GM19043 (cell line): Measurements from ENCODE around the gene FAM227B.
"Not testable (repeated sequence)": the region's sequence is repeated elsewhere in the genome, so short reads cannot be mapped to it uniquely, and the experiment has no call there.

ENCODE experiments used
- ATAC-seq: cut with Tn5 transposase; IDR thresholded peaks from one replicate; pipeline ENCODE4 v1.9.1; 2021; ENCODE audit warnings: low read depth; ENCODE audit not compliant: unreplicated experiment

The FAM227B gene

DNA sequence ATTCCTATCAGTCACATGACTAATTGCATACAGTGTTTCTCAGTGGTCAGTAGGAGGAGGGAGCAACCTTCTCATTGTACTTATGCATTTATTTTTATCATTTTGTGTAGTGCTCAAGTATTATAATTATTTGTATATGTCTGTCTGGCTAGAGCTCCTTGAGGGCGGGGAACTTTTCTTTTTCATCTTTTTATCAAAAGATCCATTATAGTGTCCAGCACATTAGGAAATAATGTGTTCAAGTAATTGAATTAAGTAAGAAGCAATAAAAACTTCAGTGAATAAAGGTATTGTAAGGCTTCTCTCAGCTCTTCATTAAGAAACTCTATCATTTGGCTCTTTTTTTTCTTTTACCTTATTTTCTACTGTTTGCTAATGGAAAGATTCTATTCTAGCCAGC is 178.8 kb downstream of the FAM227B start:
- ATAC-seq, result no peak

DNA sequence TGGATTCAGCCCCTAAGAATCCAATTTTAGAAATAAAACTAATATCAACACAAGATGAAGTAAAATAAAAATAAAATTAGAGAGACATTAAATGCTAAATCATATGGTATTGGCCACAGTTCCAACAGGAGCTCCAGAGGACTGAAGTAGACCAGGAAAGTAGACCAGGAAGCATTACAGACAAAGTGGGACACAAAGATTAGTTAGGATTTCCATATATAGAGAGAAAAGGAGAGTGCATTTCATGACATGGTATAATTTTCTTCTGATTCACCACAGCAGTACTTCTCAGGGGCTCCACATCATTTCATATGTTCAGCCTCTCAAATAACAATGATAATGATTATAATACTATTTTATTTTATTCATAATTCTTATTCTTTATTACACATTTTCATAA is 179.3 kb downstream of the FAM227B start:
- ATAC-seq, result no peak

DNA sequence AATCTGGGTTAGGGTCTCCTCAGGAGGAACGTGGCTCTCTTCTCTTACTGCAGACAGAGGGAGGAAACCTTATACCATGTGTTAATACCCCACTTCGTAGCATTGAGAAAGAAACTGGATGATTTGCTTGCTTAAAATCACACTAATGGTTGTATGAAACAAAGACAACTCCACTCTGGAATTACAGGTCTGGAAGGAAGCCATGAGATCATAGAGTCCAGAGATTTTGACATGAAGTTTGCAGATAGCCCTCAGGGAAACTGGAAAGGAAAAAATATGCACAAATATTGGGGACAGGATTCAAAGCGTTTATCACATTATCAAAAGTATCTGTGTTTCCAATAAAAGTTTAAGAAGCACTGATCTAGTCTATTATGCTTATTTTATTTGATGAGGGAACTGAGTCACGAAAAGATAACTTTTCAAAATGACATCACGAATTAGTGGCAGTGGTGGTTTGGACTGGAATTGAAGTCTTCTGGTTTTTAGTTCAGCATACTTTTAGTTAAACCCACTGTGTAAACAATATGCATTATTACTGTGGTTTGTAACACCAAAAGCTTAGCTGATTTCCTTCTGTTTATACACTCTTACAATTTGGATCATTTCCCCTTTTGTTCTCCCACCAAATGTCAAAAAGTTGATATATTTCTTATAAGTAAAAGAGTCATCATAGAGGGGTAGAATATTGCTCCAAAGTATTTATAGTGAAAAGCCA is 180.8 kb downstream of the FAM227B start:
- ATAC-seq, result no peak

DNA sequence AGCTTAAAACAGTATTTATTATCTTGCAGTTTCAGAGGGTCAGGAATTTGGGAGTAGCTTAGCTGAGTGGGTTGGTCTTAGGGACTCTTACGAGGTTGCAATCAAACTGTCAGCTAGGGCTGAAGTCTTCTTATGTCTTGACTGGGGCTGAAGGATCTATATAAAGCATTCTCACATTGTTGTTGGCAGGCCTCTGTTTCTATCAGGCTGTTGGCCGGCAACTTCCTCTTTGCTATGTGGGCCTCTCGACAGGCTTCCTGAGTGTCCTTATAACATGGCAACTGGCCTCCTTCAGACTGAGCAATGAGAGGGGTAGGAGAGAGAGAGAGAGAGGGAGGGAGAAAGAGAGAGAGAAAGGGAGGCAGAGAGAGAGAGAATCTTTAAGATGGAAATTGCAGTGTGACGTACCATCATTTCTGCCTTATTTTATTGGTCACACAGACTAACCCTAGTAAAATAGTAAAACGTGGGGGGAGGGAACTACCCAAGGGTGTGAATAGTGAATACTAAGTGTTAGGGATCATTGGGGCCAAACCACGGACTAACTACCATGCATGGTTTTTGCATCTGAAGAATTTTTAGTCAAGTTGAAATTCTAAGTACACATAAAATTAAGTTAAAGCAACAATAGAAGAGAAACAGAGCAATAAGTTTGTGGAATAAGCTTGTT is 181.5 kb downstream of the FAM227B start:
- ATAC-seq, result peak; percentile 77

DNA sequence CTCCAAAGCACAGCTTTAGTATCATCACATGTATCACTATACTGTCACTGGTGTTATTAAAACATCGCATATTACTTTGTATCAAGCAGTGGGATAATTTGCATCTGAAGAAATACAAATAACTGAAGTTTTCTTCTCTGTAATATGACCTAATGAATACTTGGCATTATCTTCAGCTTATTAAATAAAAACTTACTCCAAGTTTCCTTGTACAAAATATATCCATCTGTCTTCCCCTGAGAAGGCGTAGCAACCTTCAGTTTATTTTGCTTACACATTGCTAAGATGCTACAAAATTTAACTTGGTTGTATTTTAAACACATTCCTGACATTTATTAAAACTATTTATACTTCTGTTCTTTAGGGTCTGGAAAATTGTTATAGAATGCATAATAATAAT is 183.9 kb downstream of the FAM227B start:
- no peak for ATAC-seq

DNA sequence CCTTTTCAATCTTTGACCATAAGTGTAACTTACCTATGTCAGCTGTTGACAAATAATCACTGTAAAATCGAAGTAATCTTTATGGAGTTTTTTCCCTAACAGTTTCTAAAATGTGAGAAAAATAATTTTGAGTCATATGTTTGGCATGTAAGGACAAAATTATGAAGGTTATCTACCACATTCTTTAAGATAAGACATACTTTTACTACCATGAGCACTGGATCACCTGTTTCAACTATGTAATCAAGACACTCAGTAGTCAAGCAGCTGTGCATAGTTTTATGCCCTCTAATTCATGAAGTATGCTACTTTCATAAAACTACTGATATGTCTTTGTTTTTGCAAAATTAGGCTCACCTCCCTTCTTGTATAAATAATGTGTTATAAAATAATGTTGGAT is 185.4 kb downstream of the FAM227B start:
- no peak for ATAC-seq

DNA sequence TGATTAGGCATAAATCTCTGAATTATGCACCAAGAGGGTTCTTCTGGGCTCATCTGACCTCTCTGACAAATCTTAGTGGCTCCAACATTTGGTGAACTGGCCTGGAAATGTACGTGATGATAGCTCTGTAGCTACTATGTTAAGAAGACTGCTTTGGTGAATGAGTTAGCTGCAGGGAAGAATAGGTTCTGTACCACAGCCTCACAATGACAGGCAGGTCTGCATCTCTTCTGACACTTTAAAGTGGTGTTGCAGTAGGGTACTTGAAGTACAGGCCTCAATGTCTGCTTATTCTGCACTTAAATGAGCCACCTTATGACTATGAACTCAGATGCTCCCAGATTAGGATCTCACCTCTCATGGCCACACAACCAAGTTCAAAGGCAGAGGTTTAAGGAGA is 190.6 kb downstream of the FAM227B start:
- no peak for ATAC-seq

DNA sequence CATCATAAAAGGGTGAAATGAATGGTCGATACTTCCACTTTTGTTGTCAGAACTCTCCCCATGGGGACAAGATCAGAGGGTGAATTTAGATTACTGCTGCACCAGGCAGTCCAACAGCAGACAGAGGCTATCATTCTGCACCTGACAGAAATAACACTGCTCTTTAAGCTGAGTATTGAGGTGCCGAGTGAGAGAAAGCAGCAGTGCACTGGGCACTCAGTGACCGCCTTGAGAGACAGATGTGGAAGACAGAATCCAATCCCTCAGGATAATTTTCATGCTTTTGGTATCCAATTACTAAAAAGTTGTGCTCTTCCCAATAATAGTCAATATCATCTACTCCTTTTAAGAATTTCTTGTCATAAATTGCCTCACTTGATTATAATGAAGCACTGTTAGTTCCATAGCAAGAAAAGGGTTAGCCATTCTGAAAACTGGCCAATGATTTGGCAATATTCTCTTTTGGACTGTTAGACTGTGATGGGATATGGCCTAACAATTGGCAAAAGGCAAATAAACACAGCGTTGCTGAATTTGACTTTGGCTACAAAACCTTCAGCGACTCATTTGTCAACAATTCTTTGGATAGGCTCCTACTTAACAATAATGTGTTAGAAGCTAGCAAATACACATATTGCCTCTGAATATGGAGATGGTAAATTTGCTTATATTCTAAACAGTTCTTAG is 192.1 kb downstream of the FAM227B start:
- ATAC-seq, result no peak

DNA sequence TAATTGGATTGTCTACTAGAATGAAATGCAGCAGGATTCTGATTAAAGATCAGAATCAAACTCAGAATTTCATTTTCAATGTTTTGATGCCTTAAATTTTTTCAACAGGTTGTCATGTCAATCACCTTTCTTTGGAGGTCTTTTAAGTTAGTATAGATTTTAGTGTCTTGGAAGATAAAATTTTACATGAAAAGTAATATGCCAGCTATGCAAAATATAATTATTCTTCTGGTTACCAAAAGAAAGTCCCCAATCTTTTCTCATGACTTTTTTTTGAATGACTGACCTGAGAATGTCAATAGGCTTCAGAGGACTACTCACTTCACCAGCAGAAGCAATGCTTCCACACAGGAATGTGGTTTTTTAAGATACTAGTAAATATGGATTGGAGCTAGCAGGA is 193.2 kb downstream of the FAM227B start:
- ATAC-seq, result no peak

DNA sequence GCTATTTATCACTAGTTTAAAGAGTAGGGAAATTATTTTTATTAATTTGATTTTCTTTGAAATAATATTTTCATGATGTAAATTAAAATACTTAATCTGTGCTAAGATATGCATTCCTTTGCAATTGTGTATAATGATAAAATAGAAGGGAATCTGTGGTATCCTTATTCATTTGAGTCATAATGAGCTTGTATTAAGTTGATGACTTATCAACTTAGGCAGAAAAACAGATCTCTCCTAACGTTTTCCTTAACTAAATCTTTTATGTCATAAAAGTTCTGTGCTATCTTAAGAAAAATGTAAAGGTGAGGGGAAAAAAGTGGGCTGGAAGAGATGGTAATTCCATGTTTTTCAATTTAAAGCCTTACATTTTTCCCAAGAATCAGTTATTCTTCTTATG is 195.7 kb downstream of the FAM227B start:
- ATAC-seq, result no peak

DNA sequence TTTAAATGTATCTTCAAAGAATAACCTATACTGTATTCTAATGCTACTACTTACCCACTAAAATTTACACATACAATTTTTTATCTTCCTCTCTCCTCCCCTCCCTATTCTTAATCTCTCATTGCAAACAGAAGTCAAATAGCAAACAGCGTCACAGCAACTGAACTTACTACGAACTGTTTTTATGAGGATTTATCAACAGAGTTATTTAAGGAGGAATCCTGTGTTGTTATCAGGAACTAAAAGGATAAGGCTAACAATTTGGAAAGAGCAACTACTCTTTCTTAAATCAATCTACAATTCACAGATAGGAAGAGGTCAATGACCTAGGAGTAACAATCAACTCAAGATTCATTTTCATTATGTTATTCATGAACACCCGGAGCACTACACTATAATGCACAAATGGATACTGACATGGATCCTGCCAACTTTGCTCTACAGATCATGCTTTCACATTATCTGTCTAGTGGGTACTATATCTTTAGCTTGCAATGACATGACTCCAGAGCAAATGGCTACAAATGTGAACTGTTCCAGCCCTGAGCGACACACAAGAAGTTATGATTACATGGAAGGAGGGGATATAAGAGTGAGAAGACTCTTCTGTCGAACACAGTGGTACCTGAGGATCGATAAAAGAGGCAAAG is 196.6 kb downstream of the FAM227B start:
- no peak for ATAC-seq

DNA sequence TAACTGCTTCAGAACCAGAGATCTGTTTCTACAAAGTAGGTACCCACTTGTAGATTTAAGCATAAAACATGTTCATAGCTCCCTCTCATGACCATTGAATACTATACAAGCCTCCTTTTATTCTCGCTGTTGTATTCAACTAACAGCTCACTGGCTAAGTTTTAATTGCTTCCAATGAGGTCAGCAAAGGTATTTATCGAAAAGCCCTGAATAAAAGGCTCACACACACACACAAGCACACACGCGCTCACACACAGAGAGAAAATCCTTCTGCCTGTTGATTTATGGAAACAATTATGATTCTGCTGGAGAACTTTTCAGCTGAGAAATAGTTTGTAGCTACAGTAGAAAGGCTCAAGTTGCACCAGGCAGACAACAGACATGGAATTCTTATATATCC is 197.6 kb downstream of the FAM227B start, which contains the start of gene FGF7:
Gene FGF7, plus strand, starts transcription at position 222 of the 400 bp plus-strand sequence. CDS start 1,056 bp downstream, outside the sequence.
- no peak for ATAC-seq

DNA sequence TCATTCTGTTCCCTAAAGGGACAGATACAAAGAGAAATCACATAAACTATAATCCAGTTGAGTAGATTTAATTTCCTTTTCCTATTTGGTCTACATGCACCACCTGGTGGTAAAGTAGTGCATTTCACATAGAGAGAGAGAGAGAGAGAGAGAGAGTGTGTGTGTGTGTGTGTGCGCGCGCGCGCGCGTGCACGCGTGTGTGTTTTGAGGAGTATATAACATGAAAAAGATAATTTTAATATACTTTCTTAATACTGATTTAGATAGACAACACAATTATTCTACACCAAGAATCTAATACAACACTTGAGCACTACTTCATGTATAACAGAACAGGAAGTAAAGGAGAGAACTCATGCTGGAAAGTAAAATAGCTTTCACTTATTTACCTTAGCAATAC is 198.6 kb downstream of the FAM227B start:
- ATAC-seq, result no peak

DNA sequence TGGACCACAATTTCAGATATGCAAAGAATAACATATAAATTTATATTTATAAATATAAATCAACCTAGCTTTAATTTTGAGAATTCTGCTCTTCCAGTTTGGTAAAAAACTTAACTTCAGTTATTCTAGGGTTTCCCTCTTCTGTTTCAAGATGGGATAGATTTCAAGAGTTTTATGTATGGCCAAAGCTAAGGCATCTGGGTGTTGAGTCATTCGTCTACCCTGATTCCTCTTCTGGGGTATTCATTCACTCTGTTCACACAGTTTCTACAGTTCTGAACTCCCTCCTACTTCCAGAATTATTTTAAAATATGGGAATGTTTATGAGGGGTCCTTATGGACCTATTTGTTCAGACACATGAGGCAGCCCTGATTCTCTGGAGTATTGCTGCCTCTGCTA is 201.8 kb downstream of the FAM227B start:
- no peak for ATAC-seq

DNA sequence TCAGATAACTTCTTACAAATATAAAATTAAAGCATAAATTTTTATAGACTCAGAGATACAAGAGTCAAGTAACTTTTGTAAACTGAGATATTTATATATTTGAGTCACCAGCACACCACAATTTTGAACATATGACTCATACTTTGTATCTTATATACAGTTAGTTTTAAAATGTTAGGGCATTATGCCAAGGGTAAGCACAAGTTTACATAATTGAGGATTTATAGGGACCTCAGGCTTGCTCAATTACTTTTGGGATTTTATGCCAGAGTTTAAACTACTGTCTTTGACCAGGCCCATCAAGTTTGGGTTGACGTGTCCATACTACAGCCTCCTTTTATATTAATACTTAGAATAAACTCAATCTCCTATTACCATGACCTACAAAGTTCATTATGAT is 205.0 kb downstream of the FAM227B start:
- ATAC-seq, result no peak

DNA sequence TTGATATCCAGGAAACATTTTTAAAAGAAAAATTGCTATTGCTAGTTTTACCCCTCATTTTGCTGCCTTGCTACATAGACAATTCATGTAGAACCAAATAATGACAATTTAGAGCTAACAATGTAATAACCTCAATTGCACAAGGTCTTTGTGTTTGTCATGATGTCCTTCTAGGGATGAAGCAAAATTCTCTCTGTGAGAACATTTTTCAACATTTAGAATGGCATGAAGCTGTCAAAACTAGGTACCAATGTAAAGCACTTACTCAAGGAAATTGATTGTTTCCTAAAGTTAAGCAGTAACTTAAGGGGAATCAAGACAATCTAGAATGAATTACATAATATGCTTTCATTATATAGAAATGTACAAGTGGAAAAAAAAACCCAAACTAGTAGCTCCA is 205.5 kb downstream of the FAM227B start:
- no peak for ATAC-seq

DNA sequence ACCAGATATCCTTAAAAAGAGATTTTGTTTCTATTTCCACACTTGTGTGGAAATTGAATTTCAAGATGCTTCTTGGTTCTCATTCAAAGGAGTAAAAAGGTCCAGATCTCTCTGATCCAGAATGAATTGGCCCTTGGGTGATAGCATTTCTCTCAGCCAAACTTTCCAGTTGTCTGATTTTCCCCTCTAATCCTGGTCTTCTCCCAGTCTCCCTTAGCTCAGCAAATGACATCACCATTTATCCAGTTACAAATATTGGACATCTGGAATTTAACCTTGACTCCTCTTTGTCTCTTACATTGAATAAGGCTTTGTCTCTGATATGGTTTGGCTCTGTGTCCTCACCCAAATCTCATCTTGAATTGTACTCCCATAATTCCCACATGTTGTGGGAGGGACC is 207.8 kb downstream of the FAM227B start:
- no peak for ATAC-seq

DNA sequence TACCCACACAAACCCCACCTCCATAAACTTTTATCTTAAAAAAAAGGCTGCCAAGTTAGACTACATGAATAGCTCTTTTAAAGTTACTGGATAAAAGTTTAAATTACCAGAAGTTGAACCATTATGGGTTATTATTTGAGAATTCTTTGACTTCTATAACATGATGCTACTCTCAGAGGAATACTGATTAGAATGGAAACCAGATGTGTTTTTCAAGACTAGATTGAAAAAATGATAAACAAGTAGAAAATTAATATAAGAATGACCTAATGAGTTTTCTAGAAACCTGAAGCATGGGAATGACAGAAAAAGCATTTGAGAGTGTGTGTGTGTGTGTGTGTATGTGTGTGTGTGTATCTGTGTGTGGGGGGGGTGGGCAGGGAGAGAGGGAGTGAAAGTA is 210.0 kb downstream of the FAM227B start:
- ATAC-seq, result no peak

DNA sequence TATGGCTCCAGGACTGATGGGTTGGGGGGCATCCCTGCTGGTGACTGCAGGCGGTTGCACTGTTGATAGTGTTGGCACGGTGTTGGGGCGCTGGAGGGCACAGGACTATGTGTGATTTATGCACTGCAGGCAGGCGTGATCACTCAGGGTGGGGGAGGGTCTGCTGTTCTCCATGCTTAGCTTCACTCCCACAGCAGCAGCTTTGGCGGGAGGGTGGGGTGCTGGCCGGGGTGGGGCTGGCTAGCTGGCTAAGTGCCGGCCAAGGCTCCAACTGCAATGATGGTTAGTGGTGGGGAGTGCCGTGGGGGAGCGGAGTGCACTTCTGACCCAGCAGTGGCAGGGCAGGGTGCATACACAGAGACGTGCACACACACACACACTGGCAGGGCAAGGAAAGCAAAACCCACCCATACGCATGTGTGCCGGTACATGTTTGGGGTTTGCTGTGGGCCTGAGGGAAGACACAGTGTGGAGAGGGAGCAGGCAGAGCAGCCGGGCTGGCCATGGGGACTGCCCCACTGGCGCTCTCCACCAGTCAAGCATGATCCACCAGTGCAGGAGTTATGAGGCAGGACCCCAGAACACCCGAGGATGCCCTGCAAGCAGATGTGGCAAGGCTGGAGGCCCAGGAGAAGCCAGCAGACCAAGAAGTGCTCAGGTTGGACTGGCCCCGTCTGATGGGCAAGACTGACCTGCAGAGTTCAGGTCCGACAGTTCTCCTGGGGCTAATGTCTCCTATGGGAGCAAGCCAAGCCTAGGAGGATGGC is 214.1 kb downstream of the FAM227B start:
- ATAC-seq, result no peak

DNA sequence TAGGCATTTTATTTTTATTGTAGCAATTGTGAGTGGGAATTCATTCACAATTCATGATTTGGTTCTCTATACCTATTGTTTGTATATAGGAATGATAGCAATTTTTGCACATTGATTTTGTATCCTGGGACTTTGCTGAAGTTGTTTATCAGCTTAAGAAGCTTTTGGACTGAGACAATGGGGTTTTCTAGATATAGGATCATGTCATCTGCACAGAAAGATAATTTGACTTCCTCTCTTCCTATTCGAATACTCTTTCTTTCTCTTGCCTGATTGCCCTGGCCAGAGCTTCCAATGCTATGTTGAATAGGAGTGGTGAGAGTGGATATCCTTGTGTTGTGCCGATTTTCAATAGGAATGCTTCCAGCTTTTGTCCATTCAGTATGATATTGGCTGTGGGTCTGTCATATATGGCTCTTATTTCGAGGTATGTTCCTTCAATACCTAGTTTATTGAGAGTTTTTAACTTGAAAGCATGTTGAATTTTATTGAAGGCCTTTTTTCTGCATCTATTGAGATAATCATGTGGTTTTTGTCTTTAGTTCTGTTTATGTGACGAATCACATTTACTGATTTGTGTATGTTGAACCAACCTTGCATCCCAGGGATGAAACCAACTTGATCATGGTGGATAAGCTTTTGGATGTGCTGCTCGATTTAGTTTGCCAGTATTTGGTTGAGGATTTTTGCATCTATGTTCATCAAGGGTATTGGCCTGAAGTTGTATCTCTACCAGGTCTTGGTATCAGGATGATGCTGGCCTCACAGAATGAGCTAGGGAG is 217.9 kb downstream of the FAM227B start:
- ATAC-seq, result not testable (repeated sequence)
